Upper lobe of left lung (tissue), 6 donors: ENCODE data around the gene ANKS1B. TPM values are rescaled to one million over a fixed set of nuclear protein-coding genes. Genes with fewer than 3 reads are reported as not detected.
"Not testable (repeated sequence)": the region's sequence is repeated elsewhere in the genome, so short reads cannot be mapped to it uniquely, and the experiment has no call there.

Experiments used
- ATAC-seq, 2 donors: fragments of 200-7000 bp; cut with Tn5 transposase; one replicate each; pipeline ENCODE4 v1.9.1; 2022; ENCODE audit warnings: mild to moderate bottlenecking in 2 of 2, moderate library complexity in 2 of 2; ENCODE audit not compliant: low FRiP score in 2 of 2
- DNase-seq, 2 donors: peaks; one replicate each; pipeline ENCODE4 v3.0.0-alpha.2; 2019 to 2020
- H3K27ac ChIP-seq, 4 donors: fragments of 200-600 bp; sonication (generic); one replicate each; pipeline ENCODE4 v1.5.1; 2016 to 2019
- H3K27me3 ChIP-seq, 4 donors: fragments of 200-600 bp; sonication (generic); one replicate each; pipeline ENCODE4 v1.5.1; 2017 to 2019
- H3K36me3 ChIP-seq, 4 donors: fragments of 200-600 bp; sonication (generic); one replicate each; pipeline ENCODE4 v1.5.1; 2016 to 2019
- H3K4me1 ChIP-seq, 4 donors: fragments of 200-600 bp; sonication (generic); one replicate each; pipeline ENCODE4 v1.5.1; 2018 to 2019
- H3K4me3 ChIP-seq, 4 donors: fragments of 200-600 bp; sonication (generic); one replicate each; pipeline ENCODE4 v1.5.1; 2017 to 2019; ENCODE audit warnings: mild to moderate bottlenecking in 2 of 4, moderate library complexity in 1 of 4
- H3K9me3 ChIP-seq, 4 donors: fragments of 200-600 bp; sonication (generic); one replicate each; pipeline ENCODE4 v1.5.1; 2018 to 2019
- EP300 ChIP-seq, 4 donors: sonication (generic); formaldehyde crosslinking; IDR thresholded peaks; one replicate each; pipeline ENCODE4 v1.5.1; 2017; ENCODE audit warnings: antibody characterized with exemption in 4 of 4, control low read depth in 2 of 4
- POLR2A ChIP-seq, 4 donors: fragments of 450-650 bp; IDR thresholded peaks; one replicate each; pipeline ENCODE4 v1.5.1; 2016 to 2017; ENCODE audit warnings: antibody characterized with exemption in 4 of 4, mild to moderate bottlenecking in 2 of 4
- POLR2AphosphoS5 ChIP-seq, 2 donors: sonication (generic); formaldehyde crosslinking; IDR thresholded peaks; one replicate each; pipeline ENCODE4 v1.5.1; 2017; ENCODE audit warnings: antibody characterized with exemption in 2 of 2
- WGBS, 2 donors: methylation state at CpG; one replicate each; pipeline ENCODE4 v1.1.5; 2017 to 2018; 5-methylcytosine and 5-hydroxymethylcytosine counted together
- total RNA-seq, 6 donors: library from RNA; depleted of rRNA in 4 of 6; stranded (reverse); fragments of >200 nt in 4 of 6; gene quantifications; one replicate each; pipeline versions ENCODE4 v1.1.0 to v1.2.1, GENCODE V29; 2016 to 2021
- TF ChIP-seq, protein P1 (sequence below), 6 experiments: fragments of 450-650 bp in 4 of 6; fragments of 200-600 bp in 2 of 6; sonication (generic) in 2 of 6; IDR thresholded peaks; one replicate each; pipeline ENCODE4 v1.5.1; 2016 to 2019; ENCODE audit warnings: antibody characterized with exemption in 6 of 6
- donor health status: DM: no; HTN: no; CAD: no; lungs with moderate emphysema.
- donor health status: DM: no; HTN: yes; CAD: no; lungs with severe emphysema.

ANKS1B gene
- total RNA-seq, 6 donors from 2014 or later = 5.1 to 23.7 (median 7.2) TPM

- no peaks in the 10 kb centered on the region for H3K27me3 ChIP-seq
- no peak for ATAC-seq
- H3K27ac ChIP-seq = no peak overlapping the region
- 81 to 85% methylated on average over 2 of the region's 2 CpGs for WGBS, 2 donors
- H3K4me3 ChIP-seq = no peak overlapping the region
- H3K36me3 ChIP-seq = no peaks in the 10 kb centered on the region
- DNase-seq = no peak
- H3K4me1 ChIP-seq = no peaks in the 10 kb centered on the region
- TF ChIP-seq POLR2AphosphoS5 (IDR thresholded peaks at IDR 0.05) = no peak
- TF ChIP-seq POLR2A (IDR thresholded peaks at IDR 0.05) = no peak
- TF ChIP-seq EP300 (IDR thresholded peaks at IDR 0.05) = no peak
- TF ChIP-seq, protein P1, sequence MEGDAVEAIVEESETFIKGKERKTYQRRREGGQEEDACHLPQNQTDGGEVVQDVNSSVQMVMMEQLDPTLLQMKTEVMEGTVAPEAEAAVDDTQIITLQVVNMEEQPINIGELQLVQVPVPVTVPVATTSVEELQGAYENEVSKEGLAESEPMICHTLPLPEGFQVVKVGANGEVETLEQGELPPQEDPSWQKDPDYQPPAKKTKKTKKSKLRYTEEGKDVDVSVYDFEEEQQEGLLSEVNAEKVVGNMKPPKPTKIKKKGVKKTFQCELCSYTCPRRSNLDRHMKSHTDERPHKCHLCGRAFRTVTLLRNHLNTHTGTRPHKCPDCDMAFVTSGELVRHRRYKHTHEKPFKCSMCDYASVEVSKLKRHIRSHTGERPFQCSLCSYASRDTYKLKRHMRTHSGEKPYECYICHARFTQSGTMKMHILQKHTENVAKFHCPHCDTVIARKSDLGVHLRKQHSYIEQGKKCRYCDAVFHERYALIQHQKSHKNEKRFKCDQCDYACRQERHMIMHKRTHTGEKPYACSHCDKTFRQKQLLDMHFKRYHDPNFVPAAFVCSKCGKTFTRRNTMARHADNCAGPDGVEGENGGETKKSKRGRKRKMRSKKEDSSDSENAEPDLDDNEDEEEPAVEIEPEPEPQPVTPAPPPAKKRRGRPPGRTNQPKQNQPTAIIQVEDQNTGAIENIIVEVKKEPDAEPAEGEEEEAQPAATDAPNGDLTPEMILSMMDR (IDR thresholded peaks at IDR 0.05) = no peak
- no peaks in the 10 kb centered on the region for H3K9me3 ChIP-seq
These were observed 40.3 kb upstream of the ANKS1B start for GRCh38 chr12:100024974-100025555.

DNA sequence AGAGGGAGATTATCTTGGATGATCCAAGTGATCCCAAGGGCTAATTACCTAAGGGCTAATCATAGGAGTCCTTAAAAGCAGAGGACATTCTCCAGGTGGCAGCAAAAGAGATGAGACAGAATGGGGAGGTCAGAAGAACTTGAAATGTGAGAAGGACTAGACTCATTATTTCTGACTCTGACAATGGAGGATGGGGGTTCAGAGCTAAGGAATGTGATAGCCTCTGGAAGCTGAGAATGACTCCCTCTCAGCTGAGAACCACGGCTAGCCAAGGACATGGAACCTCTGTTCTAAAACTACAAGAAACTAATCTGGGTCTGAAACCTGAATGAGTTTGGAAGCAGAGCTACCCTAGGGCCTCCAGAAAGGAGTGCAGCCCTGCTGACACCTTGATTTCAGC lies 35.6 kb upstream of the ANKS1B start:
- whole genome bisulfite sequencing, 2 donors = 71 to 88% methylated on average over 1 of the region's 1 CpG
- no peak for ATAC-seq

DNA sequence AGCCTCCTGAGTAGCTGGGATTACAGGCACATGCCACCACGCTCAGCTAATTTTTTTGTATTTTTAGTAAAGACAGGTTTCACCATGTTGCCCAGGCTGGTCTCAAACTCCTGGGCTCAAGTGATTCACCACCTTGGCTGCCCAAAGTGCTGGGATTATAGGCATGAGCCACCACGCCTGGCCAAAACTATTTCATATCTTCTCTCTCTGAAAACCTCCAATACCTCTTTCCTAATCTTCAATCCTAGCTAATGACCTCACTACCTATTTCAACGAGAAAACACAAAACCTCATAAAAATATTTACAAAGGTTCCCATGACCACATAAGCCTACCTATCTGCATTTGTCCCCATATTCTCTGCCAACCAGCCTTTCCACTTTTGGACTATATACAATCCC lies 32.3 kb upstream of the ANKS1B start:
- no peaks in the 10 kb centered on the region for H3K9me3 ChIP-seq
- H3K27me3 ChIP-seq = no peaks in the 10 kb centered on the region
- TF ChIP-seq, protein P1 (IDR thresholded peaks at IDR 0.05) = no peak
- no peak for TF ChIP-seq POLR2A (IDR thresholded peaks at IDR 0.05)
- no peak for TF ChIP-seq EP300 (IDR thresholded peaks at IDR 0.05)
- H3K27ac ChIP-seq = no peak overlapping the region
- H3K4me1 ChIP-seq = no peaks in the 10 kb centered on the region
- H3K36me3 ChIP-seq = no peaks in the 10 kb centered on the region
- WGBS, 2 donors = 85 to 93% methylated on average over 3 of the region's 3 CpGs
- DNase-seq (no peak), ATAC-seq (no peak)
- H3K4me3 ChIP-seq = no peak overlapping the region

More for the DNA sequence above, 35.6 kb upstream of the ANKS1B start:
- Histone ChIP-seq H3K4me1 (no peaks in the 10 kb centered on the region), H3K36me3 (no peaks in the 10 kb centered on the region), H3K27me3 (no peaks in the 10 kb centered on the region), H3K4me3 (no peak overlapping the region), H3K9me3 (no peaks in the 10 kb centered on the region), H3K27ac (no peak overlapping the region)
- DNase-seq = no peak
- TF ChIP-seq POLR2AphosphoS5 (IDR thresholded peaks at IDR 0.05) (no peak), POLR2A (IDR thresholded peaks at IDR 0.05) (no peak), EP300 (IDR thresholded peaks at IDR 0.05) (no peak)
- TF ChIP-seq, protein P1 (IDR thresholded peaks at IDR 0.05) = no peak

GRCh38 chr12:100016304-100016703 lies 31.6 kb upstream of the ANKS1B start:
- H3K27ac ChIP-seq, H3K4me1 ChIP-seq, H3K9me3 ChIP-seq, H3K36me3 ChIP-seq, ATAC-seq, DNase-seq, H3K4me3 ChIP-seq, H3K27me3 ChIP-seq: not testable (repeated sequence)
- WGBS, 2 donors = 93 to 94% methylated on average over 4 of the region's 4 CpGs

- H3K9me3 ChIP-seq, H3K36me3 ChIP-seq, H3K4me1 ChIP-seq, H3K27ac ChIP-seq, H3K4me3 ChIP-seq, DNase-seq, H3K27me3 ChIP-seq, ATAC-seq: not testable (repeated sequence)
- WGBS, 2 donors = 76 to 82% methylated on average over 9 of the region's 9 CpGs
These were observed 21.1 kb upstream of the ANKS1B start for GRCh38 chr12:100005846-100006245.

DNA sequence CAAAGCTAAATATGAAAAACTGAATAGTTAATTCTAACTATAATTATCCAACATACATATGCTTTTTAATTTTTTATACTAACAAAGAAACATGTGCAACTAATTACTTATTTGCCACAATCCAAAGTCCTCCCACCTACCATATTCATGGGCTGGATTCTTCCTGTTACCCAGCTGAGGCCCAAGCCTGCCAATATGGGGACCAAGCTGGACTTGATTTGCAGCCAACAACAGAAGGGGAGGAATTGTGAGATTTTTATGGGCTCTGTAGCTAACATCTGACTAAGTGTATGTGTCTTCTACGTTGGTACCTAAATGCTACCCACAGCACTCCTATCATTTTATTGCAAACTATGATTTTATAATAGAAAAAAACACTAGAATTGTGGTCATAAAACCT lies 13.1 kb upstream of the ANKS1B start:
- Histone ChIP-seq H3K36me3 (no peaks in the 10 kb centered on the region), H3K9me3 (peaks cover 0 to 7% (median 0%) of the 10 kb centered on the region in 4 donors), H3K27ac (no peak overlapping the region), H3K4me1 (no peaks in the 10 kb centered on the region), H3K4me3 (no peak overlapping the region), H3K27me3 (no peaks in the 10 kb centered on the region)
- DNase-seq = no peak
- ATAC-seq = no peak
- TF ChIP-seq, protein P1 (IDR thresholded peaks at IDR 0.05) = no peak
- TF ChIP-seq POLR2AphosphoS5 (IDR thresholded peaks at IDR 0.05) (no peak), POLR2A (IDR thresholded peaks at IDR 0.05) (no peak), EP300 (IDR thresholded peaks at IDR 0.05) (no peak)
- WGBS, 2 donors = 75 to 89% methylated on average over 1 of the region's 1 CpG
